T-helper 2 cell treated with Interferon-gamma antibody and Interleukin-4, amounts not matched to agents 100 ng/mL and 5 ng/mL, for 36 hours (primary cell): ENCODE data around the gene SLC25A26. TPM values are rescaled to one million over a fixed set of nuclear protein-coding genes. Genes with fewer than 3 reads are reported as not detected.
"Not testable (repeated sequence)": the region's sequence is repeated elsewhere in the genome, so short reads cannot be mapped to it uniquely, and the experiment has no call there.

Source experiments
- intact Hi-C: fragments of 100-400 bp; cut with micrococcal nuclease; formaldehyde crosslinking; loops from one replicate; pipeline ENCODE4 v1.15.1; 2023
- total RNA-seq: library from RNA; stranded (reverse); gene quantifications from 2 replicates; pipeline ENCODE4 v1.2.3, GENCODE V29; 2022

The SLC25A26 gene
- total RNA-seq, 1 donor from 2014 or later = 11.7 TPM

GRCh38 chr3:66267906-66268305 is 47.1 kb downstream of the SLC25A26 start:
- intact Hi-C loops = no loop called here

GRCh38 chr3:66268864-66269263 is 48.1 kb downstream of the SLC25A26 start:
- intact Hi-C loops = no loop called here

GRCh38 chr3:66269411-66269810 is 48.6 kb downstream of the SLC25A26 start:
- intact Hi-C loops = no loop called here

- intact Hi-C loops = no loop called here
Observed at GRCh38 chr3:66270288-66270687, 49.5 kb downstream of the SLC25A26 start.

GRCh38 chr3:66270701-66271100 is 49.9 kb downstream of the SLC25A26 start:
- intact Hi-C loops = no loop called here

GRCh38 chr3:66271231-66271630 is 50.4 kb downstream of the SLC25A26 start:
- intact Hi-C loops = no loop called here

GRCh38 chr3:66272016-66272415 is 51.2 kb downstream of the SLC25A26 start:
- intact Hi-C loops = no loop called here

GRCh38 chr3:66274837-66275236 is 54.0 kb downstream of the SLC25A26 start:
- intact Hi-C loops = not testable (repeated sequence)

GRCh38 chr3:66276705-66277274 is 56.0 kb downstream of the SLC25A26 start:
- intact Hi-C loops = loop anchor here (1.0 kb wide), 6 partner anchors 96 to 546 kb away; no protein-coding TSS in a partner anchor

GRCh38 chr3:66279168-66279567 is 58.4 kb downstream of the SLC25A26 start:
- intact Hi-C loops = no loop called here

- intact Hi-C loops = no loop called here
Observed at GRCh38 chr3:66280304-66280703, 59.5 kb downstream of the SLC25A26 start.

- intact Hi-C loops = not testable (repeated sequence)
Observed at GRCh38 chr3:66291922-66292321, 71.1 kb downstream of the SLC25A26 start.

- intact Hi-C loops = no loop called here
Observed at GRCh38 chr3:66297260-66297873, 76.6 kb downstream of the SLC25A26 start.

- intact Hi-C loops = no loop called here
Observed at GRCh38 chr3:66297900-66298299, 77.1 kb downstream of the SLC25A26 start.

GRCh38 chr3:66298591-66298990 is 77.8 kb downstream of the SLC25A26 start:
- intact Hi-C loops = no loop called here

- intact Hi-C loops = not testable (repeated sequence)
Observed at GRCh38 chr3:66299085-66299484, 78.3 kb downstream of the SLC25A26 start.

- intact Hi-C loops = loop anchor here (5.0 kb wide), 2 partner anchors 57 to 182 kb away; no protein-coding TSS in a partner anchor
Observed at GRCh38 chr3:66299891-66300290, 79.1 kb downstream of the SLC25A26 start.

GRCh38 chr3:66302288-66302687 is 81.5 kb downstream of the SLC25A26 start:
- intact Hi-C loops = loop anchor here (2.0 to 5.0 kb wide), 3 partner anchors 55 to 199 kb away; partner anchors contain the start of gene LRIG1

GRCh38 chr3:66303491-66303901 is 82.7 kb downstream of the SLC25A26 start:
- intact Hi-C loops = loop anchor here (2.0 to 5.0 kb wide), 3 partner anchors 54 to 197 kb away; partner anchors contain the start of gene LRIG1

- intact Hi-C loops = loop anchor here (5.0 kb wide), 2 partner anchors 53 to 178 kb away; no protein-coding TSS in a partner anchor
Observed at GRCh38 chr3:66304293-66304692, 83.5 kb downstream of the SLC25A26 start.

- intact Hi-C loops = not testable (repeated sequence)
Observed at GRCh38 chr3:66306086-66306485, 85.3 kb downstream of the SLC25A26 start.

- intact Hi-C loops = not testable (repeated sequence)
Observed at GRCh38 chr3:66306991-66307390, 86.2 kb downstream of the SLC25A26 start.

GRCh38 chr3:66312039-66312438 is 91.2 kb downstream of the SLC25A26 start:
- intact Hi-C loops = no loop called here
